Right atrium auricular region (tissue), 2 donors: ENCODE results near the gene UGCG. TPM values are rescaled to one million over a fixed set of nuclear protein-coding genes. Genes with fewer than 3 reads are reported as not detected.

Experiments
- DNase-seq: peaks from one replicate; pipeline ENCODE4 v3.0.0-alpha.2; 2019; ENCODE audit warnings: low spot score
- H3K27ac ChIP-seq, 2 donors: fragments of 200-600 bp; sonication (generic); 1 replicate in 1 of 2; 2 replicates in 1 of 2; pipeline ENCODE4 v1.5.1; 2016 to 2019
- H3K27me3 ChIP-seq, 2 donors: fragments of 200-600 bp; sonication (generic); one replicate each; pipeline versions ENCODE4 v1.5.1 to v1.6.0; 2017 to 2019
- H3K36me3 ChIP-seq: fragments of 200-600 bp; sonication (generic); one replicate; pipeline ENCODE4 v1.5.1; 2016
- H3K4me1 ChIP-seq, 2 donors: fragments of 200-600 bp; sonication (generic); one replicate each; pipeline versions ENCODE4 v1.5.1 to v1.6.0; 2017 to 2019
- H3K4me3 ChIP-seq, 2 donors: fragments of 200-600 bp; sonication (generic); 1 replicate in 1 of 2; 2 replicates in 1 of 2; pipeline ENCODE4 v1.5.1; 2017 to 2019; ENCODE audit warnings: mild to moderate bottlenecking in 1 of 2, moderate library complexity in 1 of 2
- H3K9me3 ChIP-seq, 2 donors: fragments of 200-600 bp; sonication (generic); one replicate each; pipeline ENCODE4 v1.5.1; 2019
- CTCF ChIP-seq, 2 donors: fragments of 200-600 bp; sonication (generic); IDR thresholded peaks; one replicate each; pipeline ENCODE4 v1.5.1; 2019; ENCODE audit warnings: antibody characterized with exemption in 2 of 2
- total RNA-seq, 2 donors: library from RNA; depleted of rRNA; stranded (reverse); fragments of >200 nt; gene quantifications; one replicate each; pipeline ENCODE4 v1.1.0, GENCODE V29; 2016

Gene UGCG
- total RNA-seq: 10 to 100 TPM; 10.3 to 10.8 TPM

GRCh38 chr9:111895996-111896941 is at the start of gene UGCG:
Gene UGCG, plus strand, starts transcription at chr9:111896814. Its CDS starts 402 bp downstream, at chr9:111897216.
- H3K9me3 ChIP-seq: no peaks in the 10 kb centered on the region
- peak in 1 of 2 donors; percentile 15 for TF ChIP-seq CTCF (IDR thresholded peaks at IDR 0.05)
- no peaks in the 10 kb centered on the region for H3K36me3 ChIP-seq
- H3K4me3 ChIP-seq: peak within 1 kb of the TSS; percentile 85 to 98
- H3K27me3 ChIP-seq: no peaks in the 10 kb centered on the region
- peak within 1 kb of the TSS; percentile 90 to 97 for H3K27ac ChIP-seq
- peak; percentile 81 for DNase-seq
- peaks cover 0 to 39% of the 10 kb centered on the region in 2 donors for H3K4me1 ChIP-seq

- H3K4me3 ChIP-seq: no peak overlapping the region
- H3K4me1 ChIP-seq: no peaks in the 10 kb centered on the region
- H3K27ac ChIP-seq: no peak overlapping the region
- DNase-seq: no peak
- no peaks in the 10 kb centered on the region for H3K9me3 ChIP-seq
- TF ChIP-seq CTCF (IDR thresholded peaks at IDR 0.05): no peak
- H3K36me3 ChIP-seq: no peaks in the 10 kb centered on the region
- H3K27me3 ChIP-seq: no peaks in the 10 kb centered on the region
Measured at GRCh38 chr9:111851553-111851952, 45.1 kb upstream of the UGCG start.

- no peak overlapping the region for H3K4me3 ChIP-seq
- no peaks in the 10 kb centered on the region for H3K27me3 ChIP-seq
- H3K27ac ChIP-seq: no peak overlapping the region
- no peak for TF ChIP-seq CTCF (IDR thresholded peaks at IDR 0.05)
- no peaks in the 10 kb centered on the region for H3K9me3 ChIP-seq
- no peaks in the 10 kb centered on the region for H3K36me3 ChIP-seq
- no peaks in the 10 kb centered on the region for H3K4me1 ChIP-seq
- no peak for DNase-seq
Measured at GRCh38 chr9:111852291-111852690, 44.3 kb upstream of the UGCG start.

GRCh38 chr9:111853450-111853827 is 43.2 kb upstream of the UGCG start:
- Histone ChIP-seq H3K4me1 (no peaks in the 10 kb centered on the region), H3K9me3 (no peaks in the 10 kb centered on the region), H3K36me3 (no peaks in the 10 kb centered on the region), H3K27me3 (no peaks in the 10 kb centered on the region), H3K4me3 (no peak overlapping the region), H3K27ac (no peak overlapping the region)
- no peak for TF ChIP-seq CTCF (IDR thresholded peaks at IDR 0.05)
- no peak for DNase-seq

- no peak for DNase-seq
- Histone ChIP-seq H3K27me3 (no peaks in the 10 kb centered on the region), H3K27ac (no peak overlapping the region), H3K36me3 (no peaks in the 10 kb centered on the region), H3K4me1 (no peaks in the 10 kb centered on the region), H3K9me3 (no peaks in the 10 kb centered on the region), H3K4me3 (no peak overlapping the region)
- no peak for TF ChIP-seq CTCF (IDR thresholded peaks at IDR 0.05)
Measured at GRCh38 chr9:111854799-111855198, 41.8 kb upstream of the UGCG start.
